ENCODE data around the gene LIMCH1. TPM values are rescaled to one million over a fixed set of nuclear protein-coding genes. Genes with fewer than 3 reads are reported as not detected.

Gene LIMCH1
- polyA plus RNA-seq, 10 donors: 67.3 to 152 (median 119) TPM

GRCh38 chr4:41602886-41603498, 65.0 kb downstream of the LIMCH1 start:
- DNase-seq: no peak

GRCh38 chr4:41609851-41610250, 71.9 kb downstream of the LIMCH1 start:
- DNase-seq: no peak

GRCh38 chr4:41610474-41610873, 72.5 kb downstream of the LIMCH1 start:
- no peak for DNase-seq

- DNase-seq: no peak
Observed at GRCh38 chr4:41611124-41611838, 73.3 kb downstream of the LIMCH1 start.

- peak; percentile 64 to 90 (median 81) for DNase-seq
Observed at GRCh38 chr4:41611881-41612871, 74.2 kb downstream of the LIMCH1 start.

- peak in 2 of 3 donors; percentile 19 to 69 for DNase-seq
Observed at GRCh38 chr4:41613386-41613785, 75.4 kb downstream of the LIMCH1 start.

- DNase-seq: peak in 2 of 3 donors; percentile 26 to 64
Observed at GRCh38 chr4:41613821-41614220, 75.9 kb downstream of the LIMCH1 start.

GRCh38 chr4:41614519-41614918, 76.6 kb downstream of the LIMCH1 start:
- DNase-seq: no peak

GRCh38 chr4:41619161-41619560, 81.2 kb downstream of the LIMCH1 start:
- DNase-seq: no peak

GRCh38 chr4:41620594-41621256, 82.8 kb downstream of the LIMCH1 start:
- DNase-seq: no peak

- DNase-seq: no peak
Observed at GRCh38 chr4:41622787-41623186, 84.8 kb downstream of the LIMCH1 start.

- no peak for DNase-seq
Observed at GRCh38 chr4:41624765-41625164, 86.8 kb downstream of the LIMCH1 start.

- DNase-seq: no peak
Observed at GRCh38 chr4:41625531-41625930, 87.6 kb downstream of the LIMCH1 start.

GRCh38 chr4:41628936-41629335, 91.0 kb downstream of the LIMCH1 start:
- no peak for DNase-seq

GRCh38 chr4:41631523-41631922, 93.6 kb downstream of the LIMCH1 start:
- DNase-seq: peak in 1 of 3 donors; percentile 59

GRCh38 chr4:41632481-41633073, 94.6 kb downstream of the LIMCH1 start:
- no peak for DNase-seq

- DNase-seq: no peak
Observed at GRCh38 chr4:41633321-41633720, 95.4 kb downstream of the LIMCH1 start.

- DNase-seq: no peak
Observed at GRCh38 chr4:41635441-41635840, 97.5 kb downstream of the LIMCH1 start.

GRCh38 chr4:41638203-41638602, 100.2 kb downstream of the LIMCH1 start:
- no peak for DNase-seq

GRCh38 chr4:41638866-41639265, 100.9 kb downstream of the LIMCH1 start:
- DNase-seq: no peak

- DNase-seq: no peak
Observed at GRCh38 chr4:41639291-41639690, 101.3 kb downstream of the LIMCH1 start.
